B cell (primary cell): ENCODE results near the gene SRD5A1. TPM values are rescaled to one million over a fixed set of nuclear protein-coding genes. Genes with fewer than 3 reads are reported as not detected.
A peak's percentile ranks its signal among the peaks of the same experiment; 100 is the strongest.

Experiments
- ATAC-seq: fragments of 200-7000 bp; cut with Tn5 transposase; one replicate; pipeline ENCODE4 v1.10.0; 2021; ENCODE audit warnings: low read depth, mild to moderate bottlenecking, moderate number of reproducible peaks, moderate library complexity
- CTCF ChIA-PET: fragments of 350-600 bp; sonication (Branson Sonifier 250); formaldehyde crosslinking; loops from one replicate; lab custom pipeline; 2021; ENCODE audit warnings: antibody characterized with exemption, inconsistent platforms; lab: Charles Lee
- POLR2A ChIA-PET: fragments of 350-600 bp; sonication (Branson Sonifier 250); formaldehyde crosslinking; loops from one replicate; lab custom pipeline; 2021; ENCODE audit warnings: antibody characterized with exemption; lab: Charles Lee
- DNase-seq: peaks from one replicate; pipeline ENCODE4 v3.0.0; 2013
- H2AFZ ChIP-seq: 2 replicates; pipeline ENCODE4 v1.6.1; 2012; ENCODE audit warnings: mild to moderate bottlenecking, low read depth, low read length; ENCODE audit not compliant: insufficient read depth, poor library complexity, severe bottlenecking
- H3K27ac ChIP-seq, 2 donors: 1 replicate in 1 of 2; 2 replicates in 1 of 2; pipeline ENCODE4 v1.5.1; 2012 to 2013; ENCODE audit warnings: low read length in 2 of 2, mild to moderate bottlenecking in 2 of 2, moderate library complexity in 1 of 2
- H3K27me3 ChIP-seq, 4 experiments: fragments of 200-600 bp in 1 of 4; sonication (generic) in 1 of 4; replicated peaks in 1 of 4; 1 replicate in 2 of 4; 2 replicates in 2 of 4; pipeline versions ENCODE4 v1.6.1 to v1.7.0; 2013 to 2016; ENCODE audit warnings: low read length in 3 of 4, mild to moderate bottlenecking in 2 of 4, mixed read lengths in 1 of 4, moderate library complexity in 1 of 4; ENCODE audit not compliant: insufficient read depth in 4 of 4, control insufficient read depth in 3 of 4; ENCODE audit errors: control extremely low read depth in 1 of 4
- H3K36me3 ChIP-seq, 2 experiments: replicated peaks in 1 of 2; 1 replicate in 1 of 2; 2 replicates in 1 of 2; pipeline versions ENCODE4 v1.6.1 to v1.7.1; 2013; ENCODE audit warnings: low read length in 1 of 2; ENCODE audit not compliant: insufficient read depth in 2 of 2, control insufficient read depth in 1 of 2; ENCODE audit errors: control extremely low read depth in 1 of 2, extremely low read depth in 1 of 2
- H3K4me1 ChIP-seq, 2 donors: fragments of 200-600 bp in 1 of 2; sonication (generic) in 1 of 2; 1 replicate in 1 of 2; 2 replicates in 1 of 2; pipeline versions ENCODE4 v1.5.1 to v1.6.1; 2013 to 2017; ENCODE audit warnings: low read length in 2 of 2; ENCODE audit not compliant: control insufficient read depth in 2 of 2, insufficient read depth in 2 of 2
- H3K4me2 ChIP-seq: replicated peaks from 2 replicates; pipeline ENCODE3; 2012; ENCODE audit warnings: mild to moderate bottlenecking, low read depth, low read length; ENCODE audit not compliant: poor library complexity, severe bottlenecking
- H3K4me3 ChIP-seq, 5 experiments: fragments of 200-600 bp in 1 of 5; sonication (generic) in 1 of 5; 1 replicate in 3 of 5; 2 replicates in 2 of 5; pipeline versions ENCODE4 v1.5.1 to v1.7.0; 2011 to 2016; ENCODE audit warnings: low read length in 4 of 5, mild to moderate bottlenecking in 4 of 5, low read depth in 2 of 5, control low read depth in 1 of 5, moderate library complexity in 1 of 5; ENCODE audit not compliant: insufficient read depth in 1 of 5; ENCODE audit errors: control extremely low read depth in 1 of 5, extremely low read depth in 1 of 5
- H3K79me2 ChIP-seq: fragments of 200-600 bp; sonication (generic); one replicate; pipeline ENCODE4 v1.6.0; 2016; ENCODE audit warnings: low read length; ENCODE audit not compliant: control insufficient read depth, insufficient read depth
- H3K9ac ChIP-seq: fragments of 200-600 bp; sonication (generic); 2 replicates; pipeline ENCODE4 v1.6.1; 2017; ENCODE audit warnings: mild to moderate bottlenecking, low read length, moderate library complexity
- H3K9me3 ChIP-seq, 3 donors: one replicate each; pipeline versions ENCODE4 v1.6.1 to v1.7.1; 2013; ENCODE audit warnings: low read length in 2 of 3; ENCODE audit not compliant: control insufficient read depth in 2 of 3, insufficient read depth in 1 of 3; ENCODE audit errors: control extremely low read depth in 1 of 3
- H4K20me1 ChIP-seq: 2 replicates; pipeline ENCODE4 v1.6.0; 2012; ENCODE audit warnings: mild to moderate bottlenecking, low read length; ENCODE audit not compliant: insufficient read depth, control insufficient read depth, poor library complexity, severe bottlenecking
- H3K27ac Mint-ChIP-seq: one replicate; pipeline ENCODE4 v1.8.0; 2021; ENCODE audit warnings: mixed read lengths
- H3K27me3 Mint-ChIP-seq: one replicate; pipeline ENCODE4 v1.8.0; 2021; ENCODE audit warnings: mixed read lengths
- H3K4me1 Mint-ChIP-seq: one replicate; pipeline ENCODE4 v1.8.0; 2021; ENCODE audit warnings: mixed read lengths
- H3K4me3 Mint-ChIP-seq: one replicate; pipeline ENCODE4 v1.8.0; 2021; ENCODE audit warnings: mixed read lengths
- H3K9me3 Mint-ChIP-seq: one replicate; pipeline ENCODE4 v1.8.0; 2022; ENCODE audit warnings: mixed read lengths; ENCODE audit not compliant: insufficient read depth
- EZH2 ChIP-seq: IDR thresholded peaks from 2 replicates; pipeline ENCODE4 v1.6.1; 2012; ENCODE audit warnings: borderline replicate concordance, low read depth, mild to moderate bottlenecking, moderate library complexity, low read length; ENCODE audit not compliant: insufficient read depth, poor library complexity, severe bottlenecking
- WGBS: methylation state at CpG from one replicate; pipeline ENCODE4 v1.1.5; 2013; ENCODE audit warnings: missing lambda C conversion rate; ENCODE audit not compliant: insufficient coverage; 5-methylcytosine and 5-hydroxymethylcytosine counted together
- intact Hi-C: fragments of 100-400 bp; cut with micrococcal nuclease; formaldehyde crosslinking; loops from one replicate; pipeline ENCODE4 v1.10.0; 2022
- polyA plus RNA-seq: library from polyadenylated mRNA; depleted of rRNA; stranded (reverse); fragments of >200 nt; gene quantifications from 2 replicates; pipeline ENCODE4 v1.2.3, GENCODE V29; 2012
- total RNA-seq, 2 donors: library from RNA; stranded (reverse); fragments of 120-200 nt in 1 of 2; gene quantifications; 1 replicate in 1 of 2; 2 replicates in 1 of 2; pipeline versions ENCODE4 v1.2.3 to v1.2.4, GENCODE V29; 2013 to 2022
- TF ChIP-seq, protein P1 (sequence below): fragments of 200-600 bp; IDR thresholded peaks from one replicate; pipeline ENCODE4 v1.8.0; 2022; ENCODE audit warnings: antibody characterized with exemption, mild to moderate bottlenecking

SRD5A1 gene
- total and polyA plus RNA-seq, 2 donors (not counting 1 experiment from before 2014, with no cell fraction given), result 17.2 to 29.2 TPM

DNA sequence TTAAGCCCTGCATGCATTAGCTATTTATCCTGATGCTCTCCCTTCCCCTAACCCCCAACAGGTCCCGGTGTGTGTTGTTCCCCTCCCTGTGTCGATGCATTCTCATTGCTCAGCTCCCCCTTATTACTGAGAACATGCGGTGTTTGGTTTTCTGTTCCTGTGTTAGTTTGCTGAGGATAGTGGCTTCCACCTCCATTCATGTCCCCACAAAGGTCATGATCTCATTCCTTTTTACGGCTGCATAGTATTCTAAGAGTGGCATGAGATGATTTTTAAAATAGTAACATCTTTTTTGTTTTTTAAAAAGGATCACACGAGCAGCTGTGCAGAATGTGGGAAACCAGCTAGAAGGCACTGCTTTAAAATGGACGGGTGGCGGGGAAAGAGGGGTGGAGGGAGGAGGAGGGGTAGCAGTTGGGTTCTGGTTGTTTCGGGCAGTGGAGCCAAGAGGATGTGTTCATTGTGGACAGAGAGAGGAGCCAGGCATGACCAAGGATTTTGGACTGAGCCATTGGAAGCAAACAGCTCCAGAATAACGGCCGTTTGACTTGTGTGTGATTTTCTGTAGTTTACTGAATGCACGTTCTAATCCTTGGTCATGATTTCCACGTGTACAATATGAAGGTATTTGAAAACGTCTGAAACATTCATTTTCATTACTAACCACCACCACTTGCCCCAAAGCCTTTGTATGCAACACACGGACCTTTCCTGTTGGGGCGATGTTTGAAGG is 78.3 kb downstream of the SRD5A1 start:
- ChIA-PET CTCF (interaction anchor here (1.2 to 1.3 kb wide), 4 partner anchors 34 to 79 kb away, joined by 3 to 4 read pairs (median 4); partner anchors contain the start of gene NSUN2), POLR2A (interaction anchor here (0.9 to 2.3 kb wide), 2 partner anchors 16 to 79 kb away, joined by 3 to 12 read pairs; partner anchors contain the start of genes NSUN2 and SRD5A1)
- Mint-ChIP-seq H3K4me1 (peaks cover 31% of the 10 kb centered on the region), H3K4me3 (peak overlapping the region; percentile 92), H3K27ac (peak overlapping the region; percentile 92), H3K27me3 (no peaks in the 10 kb centered on the region), H3K9me3 (no peaks in the 10 kb centered on the region)
- peak overlapping the region in 1 of 2 donors; percentile 80 for H3K27ac ChIP-seq
- peaks cover 23 to 29% of the 10 kb centered on the region in 2 donors for H3K4me1 ChIP-seq
- ATAC-seq (no peak), DNase-seq (no peak)
- 44% methylated on average over 9 of the region's 15 CpGs for WGBS
- peak overlapping the region; percentile 84 for H3K9ac ChIP-seq
- peak overlapping the region; percentile 58 to 92 (median 67) for H3K4me3 ChIP-seq
- H2AFZ ChIP-seq, result peak overlapping the region; percentile 92
- H3K79me2 ChIP-seq, result peaks cover 23% of the 10 kb centered on the region
- peaks cover 17% of the 10 kb centered on the region for H4K20me1 ChIP-seq
- intact Hi-C loops, result loop anchor here (1.0 to 10.0 kb wide), 5 partner anchors 17 to 1217 kb away; partner anchors contain the start of genes FASTKD3 and MTRR
- TF ChIP-seq, protein P1, sequence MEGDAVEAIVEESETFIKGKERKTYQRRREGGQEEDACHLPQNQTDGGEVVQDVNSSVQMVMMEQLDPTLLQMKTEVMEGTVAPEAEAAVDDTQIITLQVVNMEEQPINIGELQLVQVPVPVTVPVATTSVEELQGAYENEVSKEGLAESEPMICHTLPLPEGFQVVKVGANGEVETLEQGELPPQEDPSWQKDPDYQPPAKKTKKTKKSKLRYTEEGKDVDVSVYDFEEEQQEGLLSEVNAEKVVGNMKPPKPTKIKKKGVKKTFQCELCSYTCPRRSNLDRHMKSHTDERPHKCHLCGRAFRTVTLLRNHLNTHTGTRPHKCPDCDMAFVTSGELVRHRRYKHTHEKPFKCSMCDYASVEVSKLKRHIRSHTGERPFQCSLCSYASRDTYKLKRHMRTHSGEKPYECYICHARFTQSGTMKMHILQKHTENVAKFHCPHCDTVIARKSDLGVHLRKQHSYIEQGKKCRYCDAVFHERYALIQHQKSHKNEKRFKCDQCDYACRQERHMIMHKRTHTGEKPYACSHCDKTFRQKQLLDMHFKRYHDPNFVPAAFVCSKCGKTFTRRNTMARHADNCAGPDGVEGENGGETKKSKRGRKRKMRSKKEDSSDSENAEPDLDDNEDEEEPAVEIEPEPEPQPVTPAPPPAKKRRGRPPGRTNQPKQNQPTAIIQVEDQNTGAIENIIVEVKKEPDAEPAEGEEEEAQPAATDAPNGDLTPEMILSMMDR, result no peak
- no peak for TF ChIP-seq EZH2
- no peaks in the 10 kb centered on the region for H3K36me3 ChIP-seq
- H3K9me3 ChIP-seq, result no peaks in the 10 kb centered on the region
- H3K27me3 ChIP-seq, result no peaks in the 10 kb centered on the region
- peak overlapping the region; percentile 94 for H3K4me2 ChIP-seq
